ENCODE data around the gene MPP1.

MPP1 gene

GRCh38 chrX:154738011-154738738 is 67.1 kb downstream of the MPP1 start:
- no peaks in the 10 kb centered on the region for H3K27me3 ChIP-seq (ENCODE audit: insufficient read depth, poor library complexity, severe bottlenecking)
- no peak overlapping the region for H3K4me3 ChIP-seq (replicated peaks; ENCODE audit: insufficient read depth, low read length)
- H3K27ac ChIP-seq (replicated peaks), result peak overlapping the region; percentile 60
- TF ChIP-seq GABPA (IDR thresholded peaks at IDR 0.05; ENCODE audit: low read depth) (no peak), CTCF (IDR thresholded peaks at IDR 0.05; ENCODE audit: insufficient read depth, low read length) (no peak), POLR2AphosphoS5 (IDR thresholded peaks at IDR 0.05; ENCODE audit: low read depth) (no peak), REST (IDR thresholded peaks at IDR 0.05; ENCODE audit: insufficient replicate concordance, low read depth) (no peak), SPI1 (IDR thresholded peaks at IDR 0.05; ENCODE audit: borderline replicate concordance, low read depth) (no peak)
- DNase-seq (ENCODE audit: low read depth in 1 of 2, low spot score in 1 of 2), result no peak

- peak overlapping the region; percentile 60 for H3K27ac ChIP-seq (replicated peaks)
- TF ChIP-seq REST (IDR thresholded peaks at IDR 0.05; ENCODE audit: insufficient replicate concordance, low read depth), result no peak
- TF ChIP-seq CTCF (IDR thresholded peaks at IDR 0.05; ENCODE audit: insufficient read depth, low read length), result no peak
- no peak for TF ChIP-seq POLR2AphosphoS5 (IDR thresholded peaks at IDR 0.05; ENCODE audit: low read depth)
- TF ChIP-seq GABPA (IDR thresholded peaks at IDR 0.05; ENCODE audit: low read depth), result no peak
- no peak for TF ChIP-seq SPI1 (IDR thresholded peaks at IDR 0.05; ENCODE audit: borderline replicate concordance, low read depth)
- H3K27me3 ChIP-seq (ENCODE audit: insufficient read depth, poor library complexity, severe bottlenecking), result no peaks in the 10 kb centered on the region
- no peak overlapping the region for H3K4me3 ChIP-seq (replicated peaks; ENCODE audit: insufficient read depth, low read length)
- DNase-seq (ENCODE audit: low read depth in 1 of 2, low spot score in 1 of 2), result no peak
Measured at GRCh38 chrX:154737136-154737535, 68.1 kb downstream of the MPP1 start.

- no peaks in the 10 kb centered on the region for H3K27me3 ChIP-seq (ENCODE audit: insufficient read depth, poor library complexity, severe bottlenecking)
- no peak for TF ChIP-seq CTCF (IDR thresholded peaks at IDR 0.05; ENCODE audit: insufficient read depth, low read length)
- no peak for TF ChIP-seq POLR2AphosphoS5 (IDR thresholded peaks at IDR 0.05; ENCODE audit: low read depth)
- TF ChIP-seq SPI1 (IDR thresholded peaks at IDR 0.05; ENCODE audit: borderline replicate concordance, low read depth), result no peak
- no peak for TF ChIP-seq REST (IDR thresholded peaks at IDR 0.05; ENCODE audit: insufficient replicate concordance, low read depth)
- no peak for TF ChIP-seq GABPA (IDR thresholded peaks at IDR 0.05; ENCODE audit: low read depth)
- H3K4me3 ChIP-seq (replicated peaks; ENCODE audit: insufficient read depth, low read length), result no peak overlapping the region
- no peak for DNase-seq (ENCODE audit: low read depth in 1 of 2, low spot score in 1 of 2)
- H3K27ac ChIP-seq (replicated peaks), result peak overlapping the region; percentile 84
Measured at GRCh38 chrX:154735695-154736393, 69.4 kb downstream of the MPP1 start.

All from HL-60 (cell line).